GM18868 (cell line): Measurements from ENCODE around the gene MOV10L1.
"Not testable (repeated sequence)": the region's sequence is repeated elsewhere in the genome, so short reads cannot be mapped to it uniquely, and the experiment has no call there.

Experiments
- ATAC-seq: cut with Tn5 transposase; IDR thresholded peaks from one replicate; pipeline ENCODE4 v1.9.1; 2021; ENCODE audit warnings: mild to moderate bottlenecking, moderate library complexity; ENCODE audit not compliant: unreplicated experiment

The MOV10L1 gene

DNA sequence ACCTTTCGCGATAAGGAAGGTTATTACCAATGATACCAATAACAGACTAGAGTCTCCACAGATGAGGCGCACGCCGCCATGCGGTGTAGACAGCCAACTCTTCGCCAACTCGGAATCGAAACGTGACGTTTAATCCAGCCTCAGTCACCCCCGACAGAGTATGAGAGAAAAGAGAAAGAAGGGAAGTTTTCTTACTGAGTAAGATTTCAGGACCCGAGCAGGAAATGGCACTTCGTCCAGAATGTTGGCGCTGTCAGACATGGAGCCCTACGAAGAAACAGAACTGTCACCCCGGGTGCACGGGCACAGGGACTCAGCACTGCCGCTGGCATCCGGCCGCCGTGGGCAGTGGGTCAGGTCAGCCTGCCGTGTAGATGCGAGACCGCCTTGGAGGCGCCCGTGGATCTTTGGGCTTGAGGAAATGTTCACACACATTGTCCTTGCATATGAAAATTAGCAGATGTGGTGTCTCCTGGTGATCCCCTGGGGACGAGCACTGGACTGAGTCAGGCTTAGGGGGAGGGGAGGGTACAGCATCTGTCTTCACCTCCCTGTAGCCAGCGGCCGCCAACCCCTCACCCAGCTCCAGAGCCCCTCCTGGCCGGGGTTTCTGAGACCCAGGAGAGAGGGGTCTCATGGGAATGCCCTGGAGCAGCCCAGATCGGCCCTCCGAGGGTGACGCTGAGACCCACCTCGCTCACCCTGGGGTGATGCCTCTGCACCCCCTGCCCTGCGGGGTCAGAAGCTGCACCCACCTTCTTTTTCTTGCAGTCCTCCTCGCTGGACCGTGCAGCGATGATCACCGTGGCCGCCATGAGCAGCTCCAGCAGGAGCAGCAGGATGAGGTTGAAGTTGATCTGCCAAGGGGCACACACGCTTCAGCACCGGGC, 12.9 kb upstream of the MOV10L1 start:
- no peak for ATAC-seq

DNA sequence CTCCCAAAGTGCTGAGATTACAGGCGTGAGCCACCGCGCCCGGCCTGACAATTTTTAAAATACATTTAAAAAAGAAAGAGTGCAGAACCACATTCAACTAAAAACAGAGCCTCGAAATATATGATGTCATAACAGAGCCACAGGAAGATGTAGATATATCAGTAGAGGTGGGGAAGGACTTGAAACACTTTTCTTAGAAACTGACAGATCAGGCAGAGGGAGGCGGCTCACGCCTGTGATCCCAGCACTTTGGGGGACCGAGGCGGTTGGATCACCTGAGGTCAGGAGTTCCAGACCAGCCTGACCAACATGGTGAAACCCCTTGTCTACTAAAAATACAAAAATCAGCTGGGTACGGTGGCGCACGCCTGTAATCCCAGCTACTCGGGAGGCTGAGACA, 11.6 kb upstream of the MOV10L1 start:
- ATAC-seq = no peak

GRCh38 chr22:50078761-50079160, 11.0 kb upstream of the MOV10L1 start:
- ATAC-seq = no peak

DNA sequence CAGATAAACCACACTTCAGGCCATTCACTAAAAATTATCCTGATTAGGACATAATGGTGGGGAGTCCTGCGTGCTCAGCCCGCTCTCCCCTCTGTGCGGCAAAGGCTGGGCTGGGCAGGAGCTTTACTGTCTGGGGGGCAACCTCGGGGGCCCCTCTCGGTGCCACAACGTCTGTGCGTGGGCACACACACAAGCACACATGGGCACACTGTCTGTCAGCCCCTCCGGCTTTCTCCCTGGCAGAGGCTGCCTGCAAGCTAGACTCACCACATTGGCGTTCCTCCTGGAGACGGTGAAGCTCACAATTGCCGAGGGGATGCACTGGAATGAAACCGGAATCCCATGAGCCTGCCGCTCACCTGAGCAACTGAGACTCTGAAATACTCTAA, 9.7 kb upstream of the MOV10L1 start:
- ATAC-seq = no peak

DNA sequence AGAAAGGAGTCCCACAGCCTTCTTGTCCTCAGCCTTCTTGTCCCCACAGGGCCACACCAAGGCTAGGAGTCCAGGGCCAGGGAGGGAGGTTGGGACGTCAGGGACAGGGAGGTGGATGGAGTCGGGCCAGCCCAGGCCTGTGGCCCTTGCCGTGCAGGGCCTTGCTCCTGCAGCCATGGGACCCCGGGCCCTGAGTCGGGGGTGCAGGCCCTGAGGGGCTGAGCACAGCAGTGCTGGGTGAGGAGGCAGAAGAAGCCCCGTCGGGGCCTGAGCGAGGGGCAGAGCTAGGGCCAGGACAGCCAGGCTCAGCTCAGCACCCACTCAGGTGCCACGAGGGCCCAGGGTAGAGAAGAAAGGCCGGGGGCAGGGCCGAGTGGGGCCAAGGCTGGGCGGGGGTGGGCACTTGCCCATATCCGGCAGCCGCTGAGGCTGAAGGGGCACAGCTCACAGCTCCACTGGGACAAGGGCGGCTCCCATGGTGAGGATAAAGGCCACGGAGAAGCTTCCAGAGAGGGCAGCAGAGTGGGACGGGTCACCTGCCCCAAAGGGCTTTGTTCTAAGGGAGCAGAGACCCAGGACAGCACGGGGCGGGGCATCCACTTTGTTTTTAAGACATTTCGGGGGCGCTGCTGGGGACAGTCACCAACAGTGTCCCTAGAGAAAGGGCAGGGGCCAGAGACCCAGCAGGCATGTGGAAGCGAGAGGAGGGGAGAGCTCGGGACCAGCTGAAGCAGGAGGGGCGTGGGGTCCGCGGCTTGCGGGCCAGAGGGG, 8.2 kb upstream of the MOV10L1 start:
- no peak for ATAC-seq

DNA sequence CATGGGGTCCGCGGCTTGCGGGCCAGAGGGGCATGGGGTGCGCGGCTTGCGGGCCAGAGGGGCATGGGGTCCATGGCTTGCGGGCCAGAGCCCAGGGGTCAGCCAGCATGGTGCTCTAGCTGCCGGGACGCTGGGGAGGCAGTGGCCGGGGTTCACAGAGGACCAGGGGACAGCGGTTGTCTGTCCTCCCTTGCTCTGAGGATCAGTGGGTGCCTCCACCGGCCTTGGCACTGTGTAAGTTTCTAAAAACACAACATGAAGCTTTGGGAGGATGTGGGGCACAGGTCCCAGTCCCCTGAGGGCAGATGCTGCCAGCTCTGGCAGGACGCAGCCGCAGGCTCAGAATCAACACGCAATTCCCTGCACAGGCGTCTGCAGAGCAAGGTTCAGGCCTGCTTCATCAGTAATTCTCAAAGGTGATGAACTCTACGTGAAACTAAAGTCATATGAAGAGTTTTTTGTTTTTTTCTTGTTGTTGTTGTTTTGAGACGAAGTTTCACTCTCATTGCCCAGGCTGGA, 7.5 kb upstream of the MOV10L1 start:
- no peak for ATAC-seq

DNA sequence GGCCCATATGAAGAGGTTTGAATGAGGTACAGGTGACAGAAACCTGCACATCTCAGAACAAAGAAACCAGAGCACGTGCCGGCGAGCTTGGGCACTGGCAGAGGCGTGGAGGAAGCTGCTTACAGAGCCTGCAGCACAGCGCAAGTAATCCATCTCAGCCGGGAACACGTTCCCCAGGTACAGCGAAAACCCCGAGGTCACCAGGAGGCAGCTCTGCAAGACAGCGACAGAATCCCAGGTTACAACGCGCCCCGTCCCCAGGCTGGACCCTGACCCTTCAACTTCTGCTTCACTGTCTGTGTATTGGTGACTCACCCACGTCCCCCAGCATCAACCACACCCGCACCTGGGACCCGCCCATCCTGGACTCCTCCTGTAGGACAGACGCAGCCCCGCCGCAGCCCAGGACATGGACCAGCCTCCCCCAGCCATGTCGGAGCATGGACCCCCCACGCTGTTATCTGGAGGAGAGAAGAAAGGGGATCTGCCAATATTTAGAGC, 6.8 kb upstream of the MOV10L1 start:
- no peak for ATAC-seq

GRCh38 chr22:50083462-50084079, 6.2 kb upstream of the MOV10L1 start:
- no peak for ATAC-seq

- ATAC-seq = no peak
These were observed 5.7 kb upstream of the MOV10L1 start for GRCh38 chr22:50084080-50084477.

DNA sequence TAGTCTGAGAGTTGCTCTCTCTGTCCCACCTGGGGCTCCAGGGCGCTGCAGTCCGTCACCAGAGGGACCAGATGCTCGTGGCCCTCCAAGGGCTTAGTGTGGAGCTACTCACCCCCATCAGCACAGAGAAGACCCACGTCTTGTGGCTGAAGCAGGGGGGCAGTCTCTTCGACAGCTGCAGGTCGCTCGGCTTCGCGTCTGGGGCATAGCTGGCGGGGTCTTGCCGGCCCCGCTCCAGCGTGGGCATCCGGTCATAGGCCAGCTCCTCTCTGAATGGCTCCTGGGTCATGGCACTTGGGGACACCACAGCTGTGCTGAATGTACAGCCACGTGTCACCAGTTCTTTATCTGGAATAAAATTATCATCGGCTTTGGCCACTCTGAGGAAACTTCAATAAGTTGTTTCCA, 5.2 kb upstream of the MOV10L1 start:
- ATAC-seq = no peak

- ATAC-seq = no peak
These were observed 4.4 kb upstream of the MOV10L1 start, which contains the start of gene MLC1 for GRCh38 chr22:50085211-50085972. MLC1 (minus strand) TSS chr22:50085426; CDS start chr22:50084902, 524 bp downstream.

- ATAC-seq = no peak
These were observed 3.3 kb upstream of the MOV10L1 start for GRCh38 chr22:50086526-50086925.

- not testable (repeated sequence) for ATAC-seq
These were observed 2.8 kb upstream of the MOV10L1 start for GRCh38 chr22:50086975-50087374.

- no peak for ATAC-seq
These were observed 2.2 kb upstream of the MOV10L1 start for GRCh38 chr22:50087646-50088045.

DNA sequence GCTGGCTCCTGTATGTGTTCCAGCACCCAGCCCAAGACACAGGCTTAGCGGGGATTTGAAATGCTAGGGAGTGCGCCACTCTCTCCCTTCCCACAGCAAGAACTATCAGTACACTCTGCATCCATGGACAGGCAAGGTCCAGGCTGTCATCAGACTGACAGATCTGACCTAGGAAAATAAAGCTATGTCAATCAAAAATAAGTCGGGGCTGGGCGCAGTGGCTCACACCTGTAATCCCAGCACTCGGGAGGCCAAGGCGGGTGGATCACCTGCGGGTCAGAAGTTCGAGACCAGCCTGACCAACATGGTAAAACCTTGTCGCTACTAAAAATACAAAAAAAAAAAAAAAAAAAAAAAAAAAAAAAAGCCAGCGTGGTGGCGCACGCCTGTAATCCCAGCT, 1.7 kb upstream of the MOV10L1 start:
- no peak for ATAC-seq

GRCh38 chr22:50089231-50089630, 575 bp upstream of the MOV10L1 start:
- ATAC-seq = no peak

DNA sequence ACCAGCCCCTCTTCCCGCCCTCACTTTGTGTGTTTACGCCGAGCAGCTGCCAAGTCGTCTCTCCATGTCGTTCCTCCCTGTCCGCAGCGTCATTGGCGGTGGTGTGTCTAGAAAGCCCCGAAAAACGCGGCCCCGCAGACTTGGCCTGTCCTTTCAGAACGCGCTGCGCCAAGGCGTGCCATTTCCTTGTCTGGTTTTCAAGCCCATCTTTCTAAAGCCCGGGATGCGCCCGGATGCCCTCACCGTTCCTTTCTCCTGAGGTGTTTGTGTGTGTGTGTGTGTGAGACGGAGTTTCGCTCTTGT, 557 bp downstream of the MOV10L1 start:
- ATAC-seq = no peak

DNA sequence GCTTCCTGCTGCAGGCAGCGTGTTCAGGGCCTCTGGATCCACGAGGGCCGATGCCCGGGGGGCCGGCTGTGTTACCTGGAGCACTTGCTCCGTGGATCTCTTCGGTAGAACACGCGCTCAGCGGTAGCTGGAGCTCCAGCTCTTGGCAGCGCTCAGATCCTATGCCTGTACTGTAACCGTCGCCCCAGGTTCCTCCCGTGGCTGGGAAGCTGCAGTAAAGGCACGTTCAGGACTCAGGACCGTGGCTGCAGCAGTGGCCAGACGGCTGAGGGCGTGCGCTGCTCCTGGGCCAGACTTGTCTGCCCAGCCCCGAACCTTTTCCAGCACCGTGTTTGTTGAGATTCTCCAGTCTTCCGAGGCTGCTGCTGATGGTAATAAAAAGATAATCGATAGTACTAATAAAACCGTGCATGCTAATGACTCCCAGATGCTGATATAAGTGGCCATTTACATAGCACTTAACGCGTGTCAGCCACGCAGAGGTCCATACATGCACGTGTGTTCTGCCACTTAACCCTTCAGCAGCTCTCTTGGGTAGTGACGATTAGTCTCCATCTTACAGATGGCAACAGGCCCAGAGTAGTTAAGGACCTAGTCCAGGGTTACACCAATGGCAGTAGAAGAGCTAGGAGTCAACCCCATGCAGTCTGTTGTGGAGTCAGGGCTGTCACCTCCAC, 1.4 kb downstream of the MOV10L1 start:
- no peak for ATAC-seq

GRCh38 chr22:50092342-50092741, 2.5 kb downstream of the MOV10L1 start:
- no peak for ATAC-seq

GRCh38 chr22:50098052-50098451, 8.2 kb downstream of the MOV10L1 start:
- ATAC-seq = no peak
